ENCODE data around the gene TMEM184B.

TMEM184B gene

GRCh38 chr22:38228873-38229740 lies 43.7 kb downstream of the TMEM184B start:
- TF ChIP-seq ZNF565 (CRISPR knock-in tag; conservative IDR thresholded peaks at IDR 0.05; ENCODE audit: low read depth) (no peak), SNAI2 (CRISPR knock-in tag; IDR thresholded peaks at IDR 0.05) (no peak), ZNF70 (CRISPR knock-in tag; IDR thresholded peaks at IDR 0.05) (no peak), TSHZ2 (CRISPR knock-in tag; IDR thresholded peaks at IDR 0.05) (no peak), BACH2 (CRISPR knock-in tag; IDR thresholded peaks at IDR 0.05; ENCODE audit: borderline replicate concordance) (no peak), TCF4 (CRISPR knock-in tag; IDR thresholded peaks at IDR 0.05; ENCODE audit: borderline replicate concordance) (no peak)
- ATAC-seq = no peak

GRCh38 chr22:38228326-38228872 lies 44.4 kb downstream of the TMEM184B start:
- no peak for TF ChIP-seq PPARA (CRISPR knock-in tag; IDR thresholded peaks at IDR 0.05; ENCODE audit: borderline replicate concordance)
- TF ChIP-seq ESRRG (CRISPR knock-in tag; IDR thresholded peaks at IDR 0.05) = no peak
- no peak for TF ChIP-seq PATZ1 (CRISPR knock-in tag; IDR thresholded peaks at IDR 0.05; ENCODE audit: borderline replicate concordance)
- TF ChIP-seq TOX (CRISPR knock-in tag; IDR thresholded peaks at IDR 0.05; ENCODE audit: borderline replicate concordance) = no peak
- no peak for ATAC-seq

GRCh38 chr22:38226853-38227649 lies 45.8 kb downstream of the TMEM184B start:
- no peak for ATAC-seq
- no peak for TF ChIP-seq ZNF565 (CRISPR knock-in tag; conservative IDR thresholded peaks at IDR 0.05; ENCODE audit: low read depth)
- TF ChIP-seq ESRRG (CRISPR knock-in tag; IDR thresholded peaks at IDR 0.05) = no peak
- no peak for TF ChIP-seq GLIS3 (CRISPR knock-in tag; IDR thresholded peaks at IDR 0.05)
- TF ChIP-seq CSRNP3 (CRISPR knock-in tag; IDR thresholded peaks at IDR 0.05) = no peak
- TF ChIP-seq ZNF70 (CRISPR knock-in tag; IDR thresholded peaks at IDR 0.05) = no peak
- no peak for TF ChIP-seq ZFP3 (CRISPR knock-in tag; IDR thresholded peaks at IDR 0.05)
- TF ChIP-seq BACH2 (CRISPR knock-in tag; IDR thresholded peaks at IDR 0.05; ENCODE audit: borderline replicate concordance) = no peak
- TF ChIP-seq TSHZ2 (CRISPR knock-in tag; IDR thresholded peaks at IDR 0.05) = no peak
- no peak for TF ChIP-seq ISL1 (CRISPR knock-in tag; IDR thresholded peaks at IDR 0.05)
- TF ChIP-seq ZNF8 (CRISPR knock-in tag; IDR thresholded peaks at IDR 0.05) = no peak
- no peak for TF ChIP-seq TCF4 (CRISPR knock-in tag; IDR thresholded peaks at IDR 0.05; ENCODE audit: borderline replicate concordance)
- TF ChIP-seq ARNTL (CRISPR knock-in tag; IDR thresholded peaks at IDR 0.05; ENCODE audit: borderline replicate concordance, low read depth) = no peak
- no peak for TF ChIP-seq POU6F1 (CRISPR knock-in tag; IDR thresholded peaks at IDR 0.05; ENCODE audit: borderline replicate concordance, low read depth)
- no peak for TF ChIP-seq CREB5 (CRISPR knock-in tag; IDR thresholded peaks at IDR 0.05; ENCODE audit: low read depth)
- TF ChIP-seq RARB (CRISPR knock-in tag; IDR thresholded peaks at IDR 0.05) = no peak
- TF ChIP-seq PATZ1 (CRISPR knock-in tag; IDR thresholded peaks at IDR 0.05; ENCODE audit: borderline replicate concordance) = no peak
- TF ChIP-seq SNAI2 (CRISPR knock-in tag; IDR thresholded peaks at IDR 0.05) = no peak
